CD4-positive, alpha-beta T cell treated with Interleukin-17A for 1 hour (primary cell): Measurements from ENCODE around the gene INSRR.

Experiments
- DNase-seq: peaks from one replicate; pipeline ENCODE4 v3.0.0-alpha.2; 2020

INSRR gene

GRCh38 chr1:156847591-156848460, 11.1 kb downstream of the INSRR start:
- no peak for DNase-seq

- no peak for DNase-seq
Observed at GRCh38 chr1:156846643-156847042, 12.3 kb downstream of the INSRR start.

GRCh38 chr1:156845953-156846545, 12.9 kb downstream of the INSRR start:
- DNase-seq = no peak

- peak; percentile 50 for DNase-seq
Observed at GRCh38 chr1:156845055-156845952, 13.6 kb downstream of the INSRR start.

GRCh38 chr1:156844638-156845037, 14.3 kb downstream of the INSRR start:
- DNase-seq = no peak

- no peak for DNase-seq
Observed at GRCh38 chr1:156844102-156844501, 14.8 kb downstream of the INSRR start.

- no peak for DNase-seq
Observed at GRCh38 chr1:156842618-156843300, 16.2 kb downstream of the INSRR start.

GRCh38 chr1:156841295-156841855, 17.5 kb downstream of the INSRR start:
- DNase-seq = no peak

- no peak for DNase-seq
Observed at GRCh38 chr1:156840898-156841279, 18.0 kb downstream of the INSRR start.

GRCh38 chr1:156840186-156840897, 18.6 kb downstream of the INSRR start:
- no peak for DNase-seq

- no peak for DNase-seq
Observed at GRCh38 chr1:156839426-156840109, 19.3 kb downstream of the INSRR start.

- DNase-seq = peak; percentile 68
Observed at GRCh38 chr1:156838972-156839371, 19.9 kb downstream of the INSRR start.

- DNase-seq = no peak
Observed at GRCh38 chr1:156836892-156837291, 22.0 kb downstream of the INSRR start.

- peak; percentile 59 for DNase-seq
Observed at GRCh38 chr1:156836041-156836654, 22.8 kb downstream of the INSRR start.

GRCh38 chr1:156834322-156834721, 24.6 kb downstream of the INSRR start:
- DNase-seq = no peak

GRCh38 chr1:156833603-156834002, 25.3 kb downstream of the INSRR start:
- DNase-seq = peak; percentile 38

- DNase-seq = no peak
Observed at GRCh38 chr1:156832434-156832833, 26.5 kb downstream of the INSRR start.

- no peak for DNase-seq
Observed at GRCh38 chr1:156828400-156829124, 30.4 kb downstream of the INSRR start.

- DNase-seq = no peak
Observed at GRCh38 chr1:156826630-156827029, 32.3 kb downstream of the INSRR start.

- no peak for DNase-seq
Observed at GRCh38 chr1:156823210-156823790, 35.6 kb downstream of the INSRR start.
